K562 (cell line): ENCODE results near the gene DDIT3. TPM values are rescaled to one million over a fixed set of nuclear protein-coding genes. Genes with fewer than 3 reads are reported as not detected.

ENCODE experiments used
- DMBX1 ChIP-seq: fragments of 250-450 bp; sonication (Bioruptor Pico); IDR thresholded peaks from 2 replicates; pipeline ENCODE4 v1.8.0; 2022; ENCODE audit warnings: inconsistent platforms, mild to moderate bottlenecking, moderate library complexity, borderline replicate concordance
- DNMT1 ChIP-seq: fragments of 450-650 bp; IDR thresholded peaks from 2 replicates; pipeline ENCODE4 v1.6.1; 2016; ENCODE audit warnings: antibody characterized with exemption, mild to moderate bottlenecking
- ELF2 ChIP-seq: fragments of 250-450 bp; sonication (Bioruptor Pico); IDR thresholded peaks from 2 replicates; pipeline ENCODE4 v1.5.0; 2021; ENCODE audit warnings: mild to moderate bottlenecking
- MTA3 ChIP-seq: fragments of 450-650 bp; formaldehyde crosslinking; IDR thresholded peaks from 2 replicates; pipeline ENCODE4 v1.6.1; 2017; ENCODE audit warnings: mild to moderate bottlenecking, borderline replicate concordance
- NFIC ChIP-seq: fragments of 450-650 bp; IDR thresholded peaks from 2 replicates; pipeline ENCODE4 v1.6.1; 2017; ENCODE audit warnings: mild to moderate bottlenecking, inconsistent platforms
- SNIP1 ChIP-seq: fragments of 450-650 bp; IDR thresholded peaks from 2 replicates; pipeline ENCODE4 v1.7.1; 2017; ENCODE audit warnings: low read depth, mild to moderate bottlenecking
- SP2 ChIP-seq: IDR thresholded peaks from 2 replicates; pipeline ENCODE4 v1.6.1; 2011; ENCODE audit warnings: mild to moderate bottlenecking, low read depth, low read length, moderate library complexity; ENCODE audit not compliant: poor library complexity, severe bottlenecking; ENCODE audit errors: extremely low read depth
- TCFL5 ChIP-seq: fragments of 250-450 bp; sonication (Bioruptor Pico); conservative IDR thresholded peaks from 2 replicates; pipeline ENCODE4 v1.6.1; 2021; ENCODE audit warnings: mild to moderate bottlenecking, moderate library complexity, matching md5 sums
- TOE1 ChIP-seq, 2 experiments: fragments of 450-650 bp in 1 of 2; sonication (generic) in 1 of 2; formaldehyde crosslinking in 1 of 2; IDR thresholded peaks; 2 replicates each; pipeline versions ENCODE4 v1.7.1 to v1.8.0; 2016 to 2022; ENCODE audit warnings: borderline replicate concordance in 2 of 2, mild to moderate bottlenecking in 2 of 2, antibody characterized with exemption in 1 of 2, inconsistent platforms in 1 of 2, low read depth in 1 of 2, missing genetic modification reagents in 1 of 2, moderate library complexity in 1 of 2
- ZBTB17 ChIP-seq: fragments of 450-650 bp; formaldehyde crosslinking; IDR thresholded peaks from 2 replicates; pipeline ENCODE4 v1.4.0; 2020; ENCODE audit warnings: mild to moderate bottlenecking
- ZNF318 ChIP-seq, 2 experiments: fragments of 450-650 bp; IDR thresholded peaks; 2 replicates each; pipeline ENCODE4 v1.6.1; 2016; ENCODE audit warnings: mild to moderate bottlenecking in 2 of 2, borderline replicate concordance in 1 of 2, low read depth in 1 of 2, moderate library complexity in 1 of 2
- polyA plus RNA-seq, 8 experiments: library from polyadenylated mRNA; depleted of rRNA in 4 of 8; stranded (reverse) in 5 of 8; unstranded in 3 of 8; fragments of >200 nt; fragmentation: Nextera tagmentation in 2 of 8; fragmentation: Illumina TruSeq in 1 of 8; extraction: Ambion mirVana in 2 of 8; extraction: Trizol in 1 of 8; gene quantifications; 2 replicates each; pipeline versions ENCODE4 v1.2.1 to v1.2.3, GENCODE V29; 2011 to 2014; ENCODE audit warnings: inconsistent platforms in 1 of 8, missing spikeins in 1 of 8
- total RNA-seq, 7 experiments: library from RNA; depleted of rRNA in 6 of 7; stranded (reverse); fragments of >200 nt in 6 of 7; fragmentation: Illumina TruSeq in 2 of 7; extraction: Trizol in 2 of 7; gene quantifications; 2 replicates each; pipeline versions ENCODE4 v1.2.1 to v1.2.3, GENCODE V29; 2011 to 2021; ENCODE audit warnings: low replicate concordance in 1 of 7
- TF ChIP-seq, protein P1 (sequence below): fragments of 250-450 bp; sonication (Bioruptor Pico); IDR thresholded peaks from 2 replicates; pipeline ENCODE4 v1.4.0; 2020; ENCODE audit warnings: mild to moderate bottlenecking, moderate library complexity
- TF ChIP-seq, protein P2 (sequence below): fragments of 450-650 bp; formaldehyde crosslinking; IDR thresholded peaks from 2 replicates; pipeline ENCODE4 v1.4.0; 2020; ENCODE audit warnings: mild to moderate bottlenecking, moderate library complexity

DDIT3 gene
- total and polyA plus RNA-seq, 9 of the 15 experiments (the other 6 are each of a cell fraction or from before 2014, with no cell fraction given): 59.1 to 272 (median 89.9) TPM

DNA sequence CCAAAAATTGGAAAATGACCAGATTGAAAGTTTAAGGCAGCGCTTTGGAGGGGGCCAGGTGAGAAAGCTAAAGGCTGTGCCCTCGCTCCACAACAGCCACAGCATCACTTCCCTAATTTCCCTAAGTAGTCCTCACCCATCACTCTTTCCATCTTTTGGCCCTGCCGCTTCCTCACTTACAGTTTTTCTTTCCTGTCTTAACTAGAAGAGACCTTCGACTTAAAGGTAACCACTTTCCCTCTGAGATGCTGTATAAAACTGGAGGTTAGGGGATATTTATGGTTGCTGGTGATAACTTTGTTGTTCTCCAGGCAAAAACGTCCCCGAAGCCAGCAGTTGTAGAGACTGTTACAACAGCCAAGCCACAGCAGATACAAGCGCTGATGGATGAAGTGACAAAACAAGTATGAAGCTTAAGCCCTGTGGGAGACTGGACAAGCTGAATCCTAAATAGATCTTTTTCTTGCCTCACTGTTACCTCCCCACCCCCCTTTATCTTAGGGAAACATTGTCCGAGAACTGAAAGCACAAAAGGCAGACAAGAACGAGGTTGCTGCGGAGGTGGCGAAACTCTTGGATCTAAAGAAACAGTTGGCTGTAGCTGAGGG is 4.3 kb downstream of the DDIT3 start (continued):
- TF ChIP-seq ZNF318 (IDR thresholded peaks at IDR 0.05; ENCODE audit: borderline replicate concordance in 1 of 2, low read depth in 1 of 2) (0 out of 4 replicates have a peak, but pooled peaks of 1 of the 2 experiments have one; percentile 37), DMBX1 (CRISPR knock-in tag) (0 out of 2 replicates have a peak, but pooled peaks have one; percentile 33), ELF2 (0 out of 2 replicates have a peak, but pooled peaks have one; percentile 18), ZBTB17 (CRISPR knock-in tag) (0 out of 2 replicates have a peak, but pooled peaks have one; percentile 17), DNMT1 (peak; percentile 98), NFIC (no peak), TOE1 (IDR thresholded peaks at IDR 0.05; ENCODE audit: borderline replicate concordance) (peak; percentile 16; the same call in 1 of the 2 replicates), TOE1 (CRISPR knock-in tag; IDR thresholded peaks at IDR 0.05; ENCODE audit: borderline replicate concordance, low read depth) (no peak), SNIP1 (0 out of 2 replicates have a peak, but pooled peaks have one; percentile 40), MTA3 (peak; percentile 58), SP2 (no peak), TCFL5 (CRISPR knock-in tag) (0 out of 2 replicates have a peak, but pooled peaks have one; percentile 18)
- TF ChIP-seq, protein P1, sequence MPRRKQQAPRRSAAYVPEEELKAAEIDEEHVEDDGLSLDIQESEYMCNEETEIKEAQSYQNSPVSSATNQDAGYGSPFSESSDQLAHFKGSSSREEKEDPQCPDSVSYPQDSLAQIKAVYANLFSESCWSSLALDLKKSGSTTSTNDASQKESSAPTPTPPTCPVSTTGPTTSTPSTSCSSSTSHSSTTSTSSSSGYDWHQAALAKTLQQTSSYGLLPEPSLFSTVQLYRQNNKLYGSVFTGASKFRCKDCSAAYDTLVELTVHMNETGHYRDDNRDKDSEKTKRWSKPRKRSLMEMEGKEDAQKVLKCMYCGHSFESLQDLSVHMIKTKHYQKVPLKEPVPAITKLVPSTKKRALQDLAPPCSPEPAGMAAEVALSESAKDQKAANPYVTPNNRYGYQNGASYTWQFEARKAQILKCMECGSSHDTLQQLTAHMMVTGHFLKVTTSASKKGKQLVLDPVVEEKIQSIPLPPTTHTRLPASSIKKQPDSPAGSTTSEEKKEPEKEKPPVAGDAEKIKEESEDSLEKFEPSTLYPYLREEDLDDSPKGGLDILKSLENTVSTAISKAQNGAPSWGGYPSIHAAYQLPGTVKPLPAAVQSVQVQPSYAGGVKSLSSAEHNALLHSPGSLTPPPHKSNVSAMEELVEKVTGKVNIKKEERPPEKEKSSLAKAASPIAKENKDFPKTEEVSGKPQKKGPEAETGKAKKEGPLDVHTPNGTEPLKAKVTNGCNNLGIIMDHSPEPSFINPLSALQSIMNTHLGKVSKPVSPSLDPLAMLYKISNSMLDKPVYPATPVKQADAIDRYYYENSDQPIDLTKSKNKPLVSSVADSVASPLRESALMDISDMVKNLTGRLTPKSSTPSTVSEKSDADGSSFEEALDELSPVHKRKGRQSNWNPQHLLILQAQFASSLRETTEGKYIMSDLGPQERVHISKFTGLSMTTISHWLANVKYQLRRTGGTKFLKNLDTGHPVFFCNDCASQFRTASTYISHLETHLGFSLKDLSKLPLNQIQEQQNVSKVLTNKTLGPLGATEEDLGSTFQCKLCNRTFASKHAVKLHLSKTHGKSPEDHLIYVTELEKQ (CRISPR knock-in tag): peak; percentile 37; the same call in 1 of the 2 replicates
- TF ChIP-seq, protein P2, sequence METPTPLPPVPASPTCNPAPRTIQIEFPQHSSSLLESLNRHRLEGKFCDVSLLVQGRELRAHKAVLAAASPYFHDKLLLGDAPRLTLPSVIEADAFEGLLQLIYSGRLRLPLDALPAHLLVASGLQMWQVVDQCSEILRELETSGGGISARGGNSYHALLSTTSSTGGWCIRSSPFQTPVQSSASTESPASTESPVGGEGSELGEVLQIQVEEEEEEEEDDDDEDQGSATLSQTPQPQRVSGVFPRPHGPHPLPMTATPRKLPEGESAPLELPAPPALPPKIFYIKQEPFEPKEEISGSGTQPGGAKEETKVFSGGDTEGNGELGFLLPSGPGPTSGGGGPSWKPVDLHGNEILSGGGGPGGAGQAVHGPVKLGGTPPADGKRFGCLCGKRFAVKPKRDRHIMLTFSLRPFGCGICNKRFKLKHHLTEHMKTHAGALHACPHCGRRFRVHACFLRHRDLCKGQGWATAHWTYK (CRISPR knock-in tag): peak; percentile 32
